COR-L47 (cell line): Measurements from ENCODE around the gene RBM24.
A peak's percentile ranks its signal among the peaks of the same experiment; 100 is the strongest.
"Not testable (repeated sequence)": the region's sequence is repeated elsewhere in the genome, so short reads cannot be mapped to it uniquely, and the experiment has no call there.

Experiments used
- DNase-seq: peaks from one replicate; lab custom pipeline; 2025; lab: John Stamatoyannopoulos, UW

The RBM24 gene

DNA sequence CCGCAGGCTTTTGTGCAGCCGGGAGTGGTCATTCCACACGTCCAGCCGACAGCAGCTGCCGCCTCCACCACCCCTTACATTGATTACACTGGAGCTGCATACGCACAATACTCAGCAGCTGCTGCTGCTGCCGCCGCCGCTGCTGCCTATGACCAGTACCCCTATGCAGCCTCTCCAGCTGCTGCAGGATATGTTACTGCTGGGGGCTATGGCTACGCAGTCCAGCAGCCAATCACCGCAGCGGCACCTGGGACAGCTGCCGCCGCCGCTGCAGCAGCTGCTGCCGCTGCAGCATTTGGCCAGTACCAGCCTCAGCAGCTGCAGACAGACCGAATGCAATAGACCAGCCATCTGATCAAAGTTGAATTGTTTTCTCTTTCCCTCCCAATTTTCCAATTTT lies 10.6 kb downstream of the RBM24 start:
- DNase-seq: peak; percentile 43

- DNase-seq: no peak
Measured at GRCh38 chr6:17292600-17293133, 11.5 kb downstream of the RBM24 start.

GRCh38 chr6:17293395-17293794 lies 12.2 kb downstream of the RBM24 start:
- no peak for DNase-seq

DNA sequence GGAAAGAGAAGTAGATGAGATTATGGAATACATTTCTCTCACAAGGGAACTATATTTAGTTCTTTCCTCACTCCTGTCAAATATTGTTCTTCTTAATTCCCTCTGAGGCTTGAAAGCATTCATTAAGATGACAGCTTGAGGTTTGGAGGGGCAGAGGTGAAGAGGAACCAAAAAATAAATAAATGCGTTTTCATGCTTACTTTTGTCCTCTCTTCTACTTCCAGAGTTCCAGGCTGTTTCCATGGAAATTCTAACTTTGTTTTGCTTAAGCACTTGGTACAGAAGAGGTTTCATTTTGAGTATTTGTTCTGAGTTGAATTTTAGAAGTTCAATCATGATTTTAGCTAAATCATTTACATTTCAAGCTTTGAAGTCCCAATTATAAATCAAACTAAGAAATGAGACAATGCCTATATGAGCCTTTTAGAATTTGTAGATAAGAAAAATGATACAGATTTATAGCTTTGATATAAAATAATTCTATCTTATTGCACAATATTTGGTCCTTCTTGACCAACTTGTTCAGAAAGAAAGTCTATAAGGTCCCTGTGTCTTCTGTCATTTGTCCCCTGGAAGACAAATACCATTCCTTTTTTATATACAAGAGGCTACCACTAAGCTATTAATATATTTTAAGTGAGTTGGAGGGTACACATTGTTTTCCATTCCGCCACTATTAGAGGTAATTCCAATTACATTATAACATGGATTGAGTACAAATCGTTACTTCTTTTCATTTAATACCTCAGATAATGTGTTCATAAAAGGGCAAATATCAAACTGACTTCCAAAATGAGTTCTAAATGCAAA lies 16.3 kb downstream of the RBM24 start:
- no peak for DNase-seq

- DNase-seq: no peak
Measured at GRCh38 chr6:17298257-17298656, 17.1 kb downstream of the RBM24 start.

GRCh38 chr6:17299222-17299621 lies 18.1 kb downstream of the RBM24 start:
- DNase-seq: no peak

DNA sequence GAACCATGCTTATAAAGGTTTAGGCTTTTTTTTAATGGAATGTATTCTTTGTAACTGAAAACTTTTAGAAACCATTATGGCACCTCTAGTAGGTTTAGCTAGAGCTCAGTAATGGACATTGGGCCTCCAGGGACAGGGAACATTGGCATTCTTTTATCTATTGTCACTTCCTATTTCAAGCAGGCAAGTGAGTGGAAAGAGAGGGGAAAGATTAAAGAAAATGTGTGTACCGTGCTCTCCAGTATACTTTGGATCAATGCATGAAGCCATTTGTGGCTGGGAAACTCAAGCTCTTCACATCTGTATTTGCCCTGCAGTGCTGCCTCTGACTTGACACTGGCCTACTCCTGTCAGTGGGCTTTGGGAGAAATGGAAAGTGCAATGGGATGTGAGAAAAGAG lies 18.6 kb downstream of the RBM24 start:
- DNase-seq: no peak

GRCh38 chr6:17300637-17301036 lies 19.5 kb downstream of the RBM24 start:
- DNase-seq: no peak

GRCh38 chr6:17303444-17303843 lies 22.3 kb downstream of the RBM24 start:
- DNase-seq: no peak

- DNase-seq: no peak
Measured at GRCh38 chr6:17305219-17306001, 24.2 kb downstream of the RBM24 start.

GRCh38 chr6:17311595-17312311 lies 30.6 kb downstream of the RBM24 start:
- no peak for DNase-seq

GRCh38 chr6:17313238-17313637 lies 32.1 kb downstream of the RBM24 start:
- DNase-seq: not testable (repeated sequence)

DNA sequence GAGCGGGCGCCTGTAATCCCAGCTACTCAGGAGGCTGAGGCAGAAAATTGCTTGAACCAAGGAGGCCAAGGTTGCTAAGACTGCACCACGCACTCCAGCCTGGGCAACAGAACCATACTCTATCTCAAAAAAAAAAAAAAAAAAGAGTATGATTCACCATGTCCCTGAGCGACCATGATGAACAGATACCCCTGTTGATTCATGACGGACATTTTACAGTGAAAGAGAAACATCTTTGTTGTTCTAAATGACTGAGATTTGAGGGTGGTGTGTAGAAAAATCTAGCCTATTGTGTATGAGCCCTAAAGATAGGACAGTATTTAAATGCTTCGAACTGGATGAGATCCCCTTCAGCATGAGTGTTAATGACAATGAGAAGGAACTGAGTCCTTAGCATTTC lies 32.8 kb downstream of the RBM24 start:
- no peak for DNase-seq

DNA sequence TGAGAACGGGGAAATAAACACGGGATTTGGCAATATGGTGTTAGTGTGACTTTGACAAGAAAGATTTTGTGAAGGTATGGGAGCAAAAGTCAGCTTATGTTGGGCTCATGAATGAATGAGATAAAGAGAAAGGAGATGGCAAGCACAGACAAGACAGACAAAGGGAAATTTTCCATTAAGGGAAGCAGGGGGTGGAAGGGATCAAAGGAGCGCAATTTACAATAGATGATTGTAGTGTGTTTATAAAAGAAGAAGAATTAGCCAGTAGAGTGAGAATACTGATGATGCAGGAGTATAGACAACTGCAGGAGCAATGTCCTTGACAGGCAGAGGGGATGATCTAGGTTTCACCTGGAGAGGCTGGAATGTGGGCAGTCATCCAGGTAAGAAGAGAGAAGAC lies 34.1 kb downstream of the RBM24 start:
- DNase-seq: no peak

DNA sequence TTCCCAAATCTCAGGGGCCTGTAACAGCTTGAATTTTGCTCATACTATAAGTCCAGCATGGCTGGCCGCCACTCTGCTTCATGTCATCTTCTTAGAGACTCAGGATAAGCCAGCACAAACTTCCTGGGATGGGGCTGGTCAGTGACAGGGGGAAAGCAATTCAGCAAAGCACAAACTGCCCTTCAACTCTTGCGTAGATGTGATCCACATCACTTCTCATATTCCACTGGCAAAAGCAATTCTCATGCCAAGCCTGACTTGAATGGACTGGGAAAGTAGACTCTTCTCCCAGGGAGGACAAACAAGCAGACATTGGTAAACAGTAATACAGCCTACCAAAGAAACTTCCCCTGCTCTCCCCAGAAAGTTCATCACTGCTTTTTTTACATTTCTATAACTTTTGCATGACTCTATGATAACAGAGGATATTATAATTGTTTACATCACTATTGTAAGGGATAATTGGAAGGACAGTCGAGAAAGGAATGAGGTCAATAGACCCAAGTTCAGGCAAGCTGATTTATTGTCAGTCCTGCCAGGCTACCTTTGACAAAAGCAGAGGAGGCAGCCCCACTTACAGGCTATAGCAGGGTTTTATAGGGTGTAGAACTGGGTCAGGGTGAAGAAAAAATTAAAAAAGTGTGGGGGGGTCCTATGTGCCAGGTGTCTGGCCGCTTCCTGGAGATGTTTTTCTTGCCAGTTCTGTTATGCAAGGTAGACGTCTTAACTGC lies 37.4 kb downstream of the RBM24 start:
- DNase-seq: no peak

GRCh38 chr6:17320266-17320665 lies 39.1 kb downstream of the RBM24 start:
- not testable (repeated sequence) for DNase-seq

DNA sequence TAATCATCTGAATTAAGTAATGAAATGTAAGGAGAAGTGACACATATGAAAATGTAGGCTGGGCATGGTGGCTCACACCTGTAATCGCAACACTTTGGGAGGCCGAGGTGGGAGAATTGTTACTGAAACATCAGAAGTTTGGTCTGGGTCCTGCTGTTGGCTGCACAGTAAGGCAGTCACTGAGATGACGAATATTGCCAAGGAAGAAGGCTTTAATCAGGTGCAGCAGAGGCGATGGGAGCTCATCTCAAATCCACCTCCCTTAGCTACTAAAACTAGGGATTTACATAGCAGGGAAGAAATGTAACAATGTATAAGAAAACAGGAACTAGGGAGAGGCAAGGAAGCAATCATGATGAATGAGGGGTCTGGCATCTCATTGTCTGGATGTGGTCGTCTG lies 50.1 kb downstream of the RBM24 start:
- no peak for DNase-seq

DNA sequence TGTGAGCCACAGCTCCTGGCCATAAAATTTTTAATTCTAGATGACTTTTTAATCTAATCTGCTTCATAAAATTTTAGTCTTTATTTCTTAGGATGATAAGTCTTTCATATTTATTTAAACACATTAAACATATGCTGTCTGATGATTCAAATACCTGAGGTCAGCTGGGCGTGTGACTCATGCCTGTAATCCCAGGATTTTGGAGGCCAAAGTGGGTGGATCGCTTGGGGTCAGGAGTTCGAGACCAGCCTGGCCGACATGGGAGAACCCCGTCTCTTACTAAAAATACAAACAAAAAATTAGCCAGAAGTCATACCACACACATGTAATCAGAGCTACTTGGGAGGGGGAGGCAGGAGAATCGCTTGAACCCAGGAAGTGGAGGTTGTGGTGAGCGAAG lies 53.1 kb downstream of the RBM24 start:
- DNase-seq: no peak

- no peak for DNase-seq
Measured at GRCh38 chr6:17336425-17336824, 55.3 kb downstream of the RBM24 start.

DNA sequence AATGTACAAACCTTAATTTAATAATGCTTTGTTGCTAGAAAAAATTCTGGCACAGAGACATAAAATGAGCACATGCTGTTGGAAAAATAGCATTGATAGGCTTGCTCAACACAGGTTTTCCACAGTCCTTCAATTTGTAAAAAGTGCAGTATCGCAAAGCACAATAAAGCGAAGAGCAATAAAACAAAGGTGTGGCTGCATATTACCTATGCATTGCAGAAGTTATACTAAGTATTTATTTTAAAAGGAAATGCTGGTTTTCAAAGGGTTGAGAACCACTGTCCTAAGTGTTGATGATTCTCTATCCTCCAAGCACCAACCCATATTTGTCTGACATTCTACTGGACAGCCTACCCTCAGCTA lies 58.1 kb downstream of the RBM24 start:
- no peak for DNase-seq

- DNase-seq: no peak
Measured at GRCh38 chr6:17341117-17341805, 60.1 kb downstream of the RBM24 start.
